HepG2 (cell line): ENCODE measurements around the gene SLC22A23. TPM values are rescaled to one million over a fixed set of nuclear protein-coding genes. Genes with fewer than 3 reads are reported as not detected.

Experiments
- MED8 ChIP-seq: sonication (generic); formaldehyde crosslinking; IDR thresholded peaks from 2 replicates; pipeline ENCODE4 v1.8.1; 2023; ENCODE audit warnings: mild to moderate bottlenecking, missing genetic modification reagents; ENCODE audit not compliant: insufficient replicate concordance
- PTBP1 ChIP-seq: fragments of 200-400 bp; formaldehyde crosslinking; IDR thresholded peaks from 2 replicates; pipeline ENCODE4 v1.6.1; 2018; ENCODE audit warnings: low read length, low read depth; ENCODE audit not compliant: poor library complexity, severe bottlenecking
- ZMYM2 ChIP-seq: sonication (generic); formaldehyde crosslinking; IDR thresholded peaks from 2 replicates; pipeline ENCODE4 v1.8.0; 2022; ENCODE audit warnings: mild to moderate bottlenecking, missing genetic modification reagents
- ZSCAN12 ChIP-seq: sonication (generic); formaldehyde crosslinking; IDR thresholded peaks from 2 replicates; pipeline ENCODE4 v1.9.0; 2021; ENCODE audit warnings: mild to moderate bottlenecking, missing genetic modification reagents
- polyA plus RNA-seq, 8 experiments: library from polyadenylated mRNA; depleted of rRNA in 3 of 8; stranded (reverse) in 7 of 8; unstranded in 1 of 8; fragments of >200 nt; fragmentation: Illumina TruSeq in 4 of 8; extraction: Trizol in 4 of 8; gene quantifications; 2 replicates each; pipeline versions ENCODE4 v1.2.1 to v1.2.3, GENCODE V29; 2011 to 2016; ENCODE audit warnings: low read depth in 4 of 8, missing spikeins in 1 of 8, mixed read lengths in 1 of 8; ENCODE audit not compliant: insufficient read depth in 1 of 8
- total RNA-seq, 5 experiments: library from RNA; depleted of rRNA; stranded (reverse); fragments of >200 nt; fragmentation: Illumina TruSeq; extraction: Trizol; gene quantifications; 2 replicates each; pipeline ENCODE4 v1.2.3, GENCODE V29; 2016; ENCODE audit warnings: low read depth in 1 of 5
- TF ChIP-seq, protein P1 (sequence below): sonication (generic); formaldehyde crosslinking; IDR thresholded peaks from 2 replicates; pipeline ENCODE4 v1.5.0; 2020; ENCODE audit warnings: mild to moderate bottlenecking, missing genetic modification reagents, borderline replicate concordance
- TF ChIP-seq, protein P2 (sequence below): sonication (generic); formaldehyde crosslinking; conservative IDR thresholded peaks from 2 replicates; pipeline ENCODE4 v1.8.0; 2022; ENCODE audit warnings: low read depth, missing genetic modification reagents

The SLC22A23 gene
- total and polyA plus RNA-seq, 2 of the 13 experiments (the other 11 are each of a cell fraction or from before 2014, with no cell fraction given) = 11.8 to 17.5 TPM

DNA sequence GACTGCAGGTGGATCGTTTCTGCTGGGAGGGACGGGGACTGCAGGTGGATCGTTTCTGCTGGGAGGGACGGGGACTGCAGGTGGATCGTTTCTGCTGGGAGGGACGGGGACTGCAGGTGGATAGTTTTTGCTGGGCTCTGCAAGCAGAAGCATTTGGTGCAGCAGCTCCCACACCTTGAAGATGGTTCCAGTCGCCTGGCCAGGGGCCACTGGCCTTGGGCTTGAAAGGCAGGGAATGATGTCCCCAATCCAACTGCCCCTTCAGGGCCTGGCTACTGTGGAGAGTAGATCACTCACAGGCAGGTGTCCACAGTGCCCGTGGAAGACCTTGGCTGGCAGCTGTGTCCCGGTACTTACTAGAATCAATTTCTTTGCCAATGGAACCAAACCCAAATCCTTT is 129.9 kb downstream of the SLC22A23 start (continued):
- TF ChIP-seq, protein P1, sequence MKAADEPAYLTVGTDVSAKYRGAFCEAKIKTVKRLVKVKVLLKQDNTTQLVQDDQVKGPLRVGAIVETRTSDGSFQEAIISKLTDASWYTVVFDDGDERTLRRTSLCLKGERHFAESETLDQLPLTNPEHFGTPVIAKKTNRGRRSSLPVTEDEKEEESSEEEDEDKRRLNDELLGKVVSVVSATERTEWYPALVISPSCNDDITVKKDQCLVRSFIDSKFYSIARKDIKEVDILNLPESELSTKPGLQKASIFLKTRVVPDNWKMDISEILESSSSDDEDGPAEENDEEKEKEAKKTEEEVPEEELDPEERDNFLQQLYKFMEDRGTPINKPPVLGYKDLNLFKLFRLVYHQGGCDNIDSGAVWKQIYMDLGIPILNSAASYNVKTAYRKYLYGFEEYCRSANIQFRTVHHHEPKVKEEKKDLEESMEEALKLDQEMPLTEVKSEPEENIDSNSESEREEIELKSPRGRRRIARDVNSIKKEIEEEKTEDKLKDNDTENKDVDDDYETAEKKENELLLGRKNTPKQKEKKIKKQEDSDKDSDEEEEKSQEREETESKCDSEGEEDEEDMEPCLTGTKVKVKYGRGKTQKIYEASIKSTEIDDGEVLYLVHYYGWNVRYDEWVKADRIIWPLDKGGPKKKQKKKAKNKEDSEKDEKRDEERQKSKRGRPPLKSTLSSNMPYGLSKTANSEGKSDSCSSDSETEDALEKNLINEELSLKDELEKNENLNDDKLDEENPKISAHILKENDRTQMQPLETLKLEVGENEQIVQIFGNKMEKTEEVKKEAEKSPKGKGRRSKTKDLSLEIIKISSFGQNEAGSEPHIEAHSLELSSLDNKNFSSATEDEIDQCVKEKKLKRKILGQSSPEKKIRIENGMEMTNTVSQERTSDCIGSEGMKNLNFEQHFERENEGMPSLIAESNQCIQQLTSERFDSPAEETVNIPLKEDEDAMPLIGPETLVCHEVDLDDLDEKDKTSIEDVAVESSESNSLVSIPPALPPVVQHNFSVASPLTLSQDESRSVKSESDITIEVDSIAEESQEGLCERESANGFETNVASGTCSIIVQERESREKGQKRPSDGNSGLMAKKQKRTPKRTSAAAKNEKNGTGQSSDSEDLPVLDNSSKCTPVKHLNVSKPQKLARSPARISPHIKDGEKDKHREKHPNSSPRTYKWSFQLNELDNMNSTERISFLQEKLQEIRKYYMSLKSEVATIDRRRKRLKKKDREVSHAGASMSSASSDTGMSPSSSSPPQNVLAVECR (CRISPR knock-in tag) = no peak
- no peak for TF ChIP-seq ZMYM2
- TF ChIP-seq PTBP1 = no peak
- no peak for TF ChIP-seq ZSCAN12 (CRISPR knock-in tag)
- TF ChIP-seq, protein P2, sequence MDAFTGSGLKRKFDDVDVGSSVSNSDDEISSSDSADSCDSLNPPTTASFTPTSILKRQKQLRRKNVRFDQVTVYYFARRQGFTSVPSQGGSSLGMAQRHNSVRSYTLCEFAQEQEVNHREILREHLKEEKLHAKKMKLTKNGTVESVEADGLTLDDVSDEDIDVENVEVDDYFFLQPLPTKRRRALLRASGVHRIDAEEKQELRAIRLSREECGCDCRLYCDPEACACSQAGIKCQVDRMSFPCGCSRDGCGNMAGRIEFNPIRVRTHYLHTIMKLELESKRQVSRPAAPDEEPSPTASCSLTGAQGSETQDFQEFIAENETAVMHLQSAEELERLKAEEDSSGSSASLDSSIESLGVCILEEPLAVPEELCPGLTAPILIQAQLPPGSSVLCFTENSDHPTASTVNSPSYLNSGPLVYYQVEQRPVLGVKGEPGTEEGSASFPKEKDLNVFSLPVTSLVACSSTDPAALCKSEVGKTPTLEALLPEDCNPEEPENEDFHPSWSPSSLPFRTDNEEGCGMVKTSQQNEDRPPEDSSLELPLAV (CRISPR knock-in tag) = no peak
- no peak for TF ChIP-seq MED8
